NB4 (cell line): ENCODE results near the gene INPP5F.

Source experiments
- POLR2A ChIP-seq: IDR thresholded peaks from 2 replicates; pipeline ENCODE4 v1.6.1; 2011; ENCODE audit warnings: mild to moderate bottlenecking; ENCODE audit not compliant: insufficient read length; ENCODE audit errors: extremely low read depth
- TF ChIP-seq, protein P1 (sequence below): IDR thresholded peaks from one replicate; pipeline ENCODE4 v1.5.1; 2012; ENCODE audit warnings: low read depth, low read length

DNA sequence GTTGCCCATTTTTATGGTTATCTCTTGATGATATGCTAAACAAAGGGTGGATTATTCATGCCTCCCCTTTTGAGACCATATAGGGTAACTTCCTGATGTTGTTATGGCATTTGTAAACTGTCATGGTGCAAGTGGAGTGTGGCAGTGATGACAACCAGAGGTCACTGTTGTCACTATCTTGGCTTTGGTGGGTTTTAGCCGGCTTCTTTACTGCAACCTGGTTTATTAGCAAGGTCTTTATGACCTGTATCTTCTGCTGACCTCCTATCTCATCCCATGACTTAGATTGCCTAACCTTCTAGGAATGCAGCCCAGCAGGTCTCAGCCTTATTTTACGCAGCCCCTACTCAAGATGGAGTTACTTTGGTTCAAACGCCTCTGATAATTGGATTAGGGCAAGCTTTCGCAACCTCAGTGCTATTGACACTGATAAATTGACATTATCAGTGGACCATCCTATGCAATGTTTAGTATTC is 37.8 kb upstream of the INPP5F start:
- TF ChIP-seq POLR2A, result no peak
- TF ChIP-seq, protein P1, sequence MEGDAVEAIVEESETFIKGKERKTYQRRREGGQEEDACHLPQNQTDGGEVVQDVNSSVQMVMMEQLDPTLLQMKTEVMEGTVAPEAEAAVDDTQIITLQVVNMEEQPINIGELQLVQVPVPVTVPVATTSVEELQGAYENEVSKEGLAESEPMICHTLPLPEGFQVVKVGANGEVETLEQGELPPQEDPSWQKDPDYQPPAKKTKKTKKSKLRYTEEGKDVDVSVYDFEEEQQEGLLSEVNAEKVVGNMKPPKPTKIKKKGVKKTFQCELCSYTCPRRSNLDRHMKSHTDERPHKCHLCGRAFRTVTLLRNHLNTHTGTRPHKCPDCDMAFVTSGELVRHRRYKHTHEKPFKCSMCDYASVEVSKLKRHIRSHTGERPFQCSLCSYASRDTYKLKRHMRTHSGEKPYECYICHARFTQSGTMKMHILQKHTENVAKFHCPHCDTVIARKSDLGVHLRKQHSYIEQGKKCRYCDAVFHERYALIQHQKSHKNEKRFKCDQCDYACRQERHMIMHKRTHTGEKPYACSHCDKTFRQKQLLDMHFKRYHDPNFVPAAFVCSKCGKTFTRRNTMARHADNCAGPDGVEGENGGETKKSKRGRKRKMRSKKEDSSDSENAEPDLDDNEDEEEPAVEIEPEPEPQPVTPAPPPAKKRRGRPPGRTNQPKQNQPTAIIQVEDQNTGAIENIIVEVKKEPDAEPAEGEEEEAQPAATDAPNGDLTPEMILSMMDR, result no peak
